ENCODE measurements around the gene AK4.

AK4 gene

DNA sequence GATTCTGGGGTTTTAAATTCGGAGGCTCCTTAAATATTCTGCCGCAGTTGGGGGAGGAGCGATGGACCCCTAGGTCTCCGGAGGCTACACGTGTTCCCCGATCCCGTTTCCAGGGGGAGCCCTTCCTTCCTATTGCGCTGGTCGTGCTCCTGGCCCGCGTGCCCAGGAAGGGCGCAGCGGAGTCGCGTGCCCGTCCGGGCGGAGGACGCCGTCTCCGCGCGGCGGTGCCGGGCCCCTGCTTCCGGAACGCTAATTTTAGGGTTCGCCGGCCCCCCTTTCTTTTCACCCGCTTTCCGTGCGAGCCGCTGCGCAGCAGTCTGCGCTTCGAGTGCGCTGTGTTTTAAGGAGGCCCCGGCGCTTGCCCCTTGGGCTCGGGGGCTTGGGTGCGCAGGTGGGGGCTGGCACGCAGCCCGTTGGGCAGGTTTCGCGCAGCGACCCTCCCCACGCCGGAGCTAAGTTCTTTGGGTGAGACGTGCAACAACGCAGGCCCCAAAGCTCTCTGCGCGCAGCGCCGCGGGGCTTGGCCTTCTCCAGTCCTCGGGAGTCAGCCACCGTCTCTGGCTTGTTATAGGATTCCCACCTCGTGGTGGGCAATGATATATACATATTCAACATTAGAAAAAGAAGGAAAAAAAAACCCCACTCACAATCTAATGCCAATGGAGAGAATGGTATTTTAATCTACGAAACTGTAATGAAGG lies 117.8 kb downstream of the AK4 start:
- H3K4me3 ChIP-seq (ENCODE audit: low read depth, low read length): no peak overlapping the region
- DNase-seq (ENCODE audit: low read depth): no peak
- TF ChIP-seq, protein P1, sequence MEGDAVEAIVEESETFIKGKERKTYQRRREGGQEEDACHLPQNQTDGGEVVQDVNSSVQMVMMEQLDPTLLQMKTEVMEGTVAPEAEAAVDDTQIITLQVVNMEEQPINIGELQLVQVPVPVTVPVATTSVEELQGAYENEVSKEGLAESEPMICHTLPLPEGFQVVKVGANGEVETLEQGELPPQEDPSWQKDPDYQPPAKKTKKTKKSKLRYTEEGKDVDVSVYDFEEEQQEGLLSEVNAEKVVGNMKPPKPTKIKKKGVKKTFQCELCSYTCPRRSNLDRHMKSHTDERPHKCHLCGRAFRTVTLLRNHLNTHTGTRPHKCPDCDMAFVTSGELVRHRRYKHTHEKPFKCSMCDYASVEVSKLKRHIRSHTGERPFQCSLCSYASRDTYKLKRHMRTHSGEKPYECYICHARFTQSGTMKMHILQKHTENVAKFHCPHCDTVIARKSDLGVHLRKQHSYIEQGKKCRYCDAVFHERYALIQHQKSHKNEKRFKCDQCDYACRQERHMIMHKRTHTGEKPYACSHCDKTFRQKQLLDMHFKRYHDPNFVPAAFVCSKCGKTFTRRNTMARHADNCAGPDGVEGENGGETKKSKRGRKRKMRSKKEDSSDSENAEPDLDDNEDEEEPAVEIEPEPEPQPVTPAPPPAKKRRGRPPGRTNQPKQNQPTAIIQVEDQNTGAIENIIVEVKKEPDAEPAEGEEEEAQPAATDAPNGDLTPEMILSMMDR (IDR thresholded peaks at IDR 0.05; ENCODE audit: control insufficient read depth, extremely low read depth, insufficient read depth): no peak

DNA sequence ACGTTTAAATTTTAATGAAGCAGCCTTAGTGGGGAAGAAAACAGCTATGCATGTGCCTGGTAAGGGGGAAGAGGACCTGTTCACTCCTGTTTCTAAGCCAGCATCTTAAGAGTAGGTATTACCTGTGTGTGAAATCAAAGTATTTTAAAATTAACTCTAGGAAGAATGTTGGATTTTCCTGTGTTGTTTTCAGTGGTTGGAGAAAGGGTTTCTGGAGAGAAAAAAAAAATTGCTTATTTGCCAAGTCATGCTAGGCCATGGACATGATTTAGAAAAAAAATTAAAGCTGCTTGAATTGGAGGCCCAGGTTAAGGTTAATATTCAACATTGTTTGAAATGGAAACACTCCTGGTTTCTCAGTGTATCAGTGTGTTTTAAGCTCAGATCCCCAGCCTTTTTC lies 118.5 kb downstream of the AK4 start:
- no peak for DNase-seq (ENCODE audit: low read depth)
- H3K4me3 ChIP-seq (ENCODE audit: low read depth, low read length): no peak overlapping the region
- TF ChIP-seq, protein P1 (IDR thresholded peaks at IDR 0.05; ENCODE audit: control insufficient read depth, extremely low read depth, insufficient read depth): no peak

DNA sequence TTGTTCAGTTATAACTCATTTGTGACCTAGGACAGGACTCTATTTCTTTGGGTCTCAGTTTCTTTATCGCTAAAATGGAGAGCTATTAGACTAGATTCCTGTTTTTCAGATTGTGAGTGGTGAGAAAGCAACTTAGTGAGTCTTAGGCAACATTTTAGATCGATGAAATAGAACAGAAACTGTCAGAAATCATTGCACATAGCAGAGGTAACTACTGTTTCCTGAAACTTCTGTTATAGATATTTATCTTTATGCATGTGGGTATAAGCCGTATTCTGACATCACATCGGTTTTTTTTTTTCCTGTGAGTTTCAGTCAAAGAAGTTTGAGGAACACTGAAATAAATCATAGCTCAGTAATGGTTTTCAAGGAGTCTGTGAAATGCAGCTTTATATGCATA lies 119.3 kb downstream of the AK4 start:
- TF ChIP-seq, protein P1 (IDR thresholded peaks at IDR 0.05; ENCODE audit: control insufficient read depth, extremely low read depth, insufficient read depth): no peak
- DNase-seq (ENCODE audit: low read depth): no peak
- H3K4me3 ChIP-seq (ENCODE audit: low read depth, low read length): no peak overlapping the region

- no peak overlapping the region for H3K4me3 ChIP-seq (ENCODE audit: low read depth, low read length)
- no peak for DNase-seq (ENCODE audit: low read depth)
- TF ChIP-seq, protein P1 (IDR thresholded peaks at IDR 0.05; ENCODE audit: control insufficient read depth, extremely low read depth, insufficient read depth): no peak
Observed at GRCh38 chr1:65267683-65268082, 119.7 kb downstream of the AK4 start.

GRCh38 chr1:65269612-65270011 lies 121.6 kb downstream of the AK4 start:
- DNase-seq (ENCODE audit: low read depth): no peak
- TF ChIP-seq, protein P1 (IDR thresholded peaks at IDR 0.05; ENCODE audit: control insufficient read depth, extremely low read depth, insufficient read depth): no peak
- no peak overlapping the region for H3K4me3 ChIP-seq (ENCODE audit: low read depth, low read length)

GRCh38 chr1:65276197-65276939 lies 128.4 kb downstream of the AK4 start:
- no peak for DNase-seq (ENCODE audit: low read depth)
- TF ChIP-seq, protein P1 (IDR thresholded peaks at IDR 0.05; ENCODE audit: control insufficient read depth, extremely low read depth, insufficient read depth): no peak
- H3K4me3 ChIP-seq (ENCODE audit: low read depth, low read length): no peak overlapping the region

All from LNCaP clone FGC (cell line).